HG02943 (cell line): ENCODE measurements around the gene NABP2.
"Not testable (repeated sequence)": the region's sequence is repeated elsewhere in the genome, so short reads cannot be mapped to it uniquely, and the experiment has no call there.

ENCODE experiments used
- ATAC-seq: cut with Tn5 transposase; IDR thresholded peaks from one replicate; pipeline ENCODE4 v1.9.1; 2021; ENCODE audit warnings: mild to moderate bottlenecking, low read depth, moderate library complexity; ENCODE audit not compliant: unreplicated experiment

The NABP2 gene

GRCh38 chr12:56224102-56224701 is at the start of gene NABP2:
NABP2 (plus strand) TSS chr12:56224342; CDS start chr12:56224857, 515 bp downstream.
- peak; percentile 67 for ATAC-seq

GRCh38 chr12:56178347-56178746 is 45.8 kb upstream of the NABP2 start:
- ATAC-seq, result no peak

DNA sequence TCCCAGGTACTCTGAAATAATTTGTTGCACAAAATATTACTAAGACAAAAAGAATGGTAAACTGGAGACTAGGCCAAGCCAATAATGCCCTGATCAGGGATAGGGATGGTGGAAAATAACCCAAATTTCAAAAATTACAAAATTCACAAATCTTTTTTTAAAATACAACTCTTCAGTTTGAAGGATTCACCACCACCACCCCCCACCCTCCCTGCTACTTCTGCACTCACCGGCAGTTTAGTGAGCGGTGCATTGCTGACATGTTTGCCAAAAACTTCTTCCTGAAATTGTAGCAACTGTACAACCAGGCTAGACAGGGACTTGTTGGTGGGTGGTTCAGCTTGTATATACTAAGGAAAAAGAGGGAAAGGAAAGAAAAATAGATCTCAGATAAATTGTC is 37.2 kb upstream of the NABP2 start:
- no peak for ATAC-seq

DNA sequence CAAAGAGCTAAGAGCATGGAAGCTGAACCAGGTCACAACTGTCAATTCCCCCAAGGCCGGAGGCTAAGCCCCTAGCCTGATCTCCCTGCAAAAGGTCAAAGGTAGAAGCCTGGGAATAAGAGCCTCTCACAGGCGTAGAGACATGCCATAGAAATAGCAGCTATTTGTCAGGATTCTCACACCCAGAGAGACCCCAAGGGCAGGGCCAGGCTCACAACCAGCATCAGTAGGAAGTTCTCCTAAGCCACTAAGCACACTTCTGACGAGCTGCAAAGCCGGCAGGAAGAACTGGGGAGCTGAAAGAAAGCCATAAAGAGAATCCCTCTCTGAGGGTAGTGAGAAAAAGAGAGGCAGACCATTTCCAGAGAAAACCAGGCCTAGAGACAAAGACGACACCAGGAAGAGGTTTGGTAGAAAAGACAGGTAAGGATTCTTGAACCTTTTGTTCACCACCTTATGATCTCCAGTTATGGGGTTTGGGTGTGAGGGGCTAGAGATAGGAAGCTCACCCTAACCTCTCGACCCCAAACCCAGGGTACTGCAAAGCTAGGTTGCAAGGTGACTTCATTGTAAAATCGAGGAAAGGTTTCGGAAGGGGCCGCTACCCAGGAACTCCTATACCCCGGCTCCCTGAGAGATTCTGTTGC is 35.9 kb upstream of the NABP2 start:
- ATAC-seq, result no peak

DNA sequence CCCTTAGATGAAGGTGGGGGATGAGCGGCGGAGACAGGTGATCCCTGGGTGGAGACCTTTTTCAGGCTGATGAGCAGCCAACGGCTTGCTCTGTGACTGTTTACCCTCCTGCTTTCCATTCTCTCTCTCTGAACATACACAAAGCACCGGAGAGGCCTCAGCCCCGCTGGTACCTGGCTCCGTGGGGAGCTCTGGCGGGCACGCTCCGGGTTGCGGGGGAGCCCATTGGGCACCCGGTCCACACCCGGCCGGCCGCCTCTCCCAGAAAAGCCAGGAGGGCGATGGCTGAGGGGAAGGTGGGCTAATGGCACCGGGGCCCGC is 35.4 kb upstream of the NABP2 start:
- no peak for ATAC-seq

- peak; percentile 64 for ATAC-seq
These were observed 34.8 kb upstream of the NABP2 start, which contains the start of gene SMARCC2 for GRCh38 chr12:56189099-56189917. SMARCC2 (minus strand) TSS chr12:56189483; CDS start chr12:56189461, 22 bp downstream.

- ATAC-seq, result peak; percentile 46
These were observed 34.0 kb upstream of the NABP2 start for GRCh38 chr12:56189918-56190694.

- no peak for ATAC-seq
These were observed 33.4 kb upstream of the NABP2 start for GRCh38 chr12:56190695-56191155.

DNA sequence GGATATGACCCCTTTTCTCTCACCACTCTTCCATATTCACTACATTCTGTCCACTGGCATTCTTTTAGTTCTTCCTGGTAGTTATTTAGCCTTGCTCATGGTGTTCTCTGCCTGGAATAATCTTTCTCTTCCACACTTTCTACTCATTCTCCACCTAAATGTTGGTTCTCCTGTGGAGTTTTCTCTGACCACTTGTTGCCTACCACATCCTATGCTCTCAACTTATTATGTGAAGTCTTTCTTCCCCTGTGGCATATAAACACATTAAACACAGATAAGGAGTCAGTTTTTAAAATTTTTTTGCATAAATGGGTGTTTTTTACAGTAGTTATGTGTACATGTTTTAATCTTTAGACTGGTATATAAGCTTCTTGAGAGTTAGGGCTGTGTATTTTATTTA is 31.6 kb upstream of the NABP2 start:
- ATAC-seq, result no peak

DNA sequence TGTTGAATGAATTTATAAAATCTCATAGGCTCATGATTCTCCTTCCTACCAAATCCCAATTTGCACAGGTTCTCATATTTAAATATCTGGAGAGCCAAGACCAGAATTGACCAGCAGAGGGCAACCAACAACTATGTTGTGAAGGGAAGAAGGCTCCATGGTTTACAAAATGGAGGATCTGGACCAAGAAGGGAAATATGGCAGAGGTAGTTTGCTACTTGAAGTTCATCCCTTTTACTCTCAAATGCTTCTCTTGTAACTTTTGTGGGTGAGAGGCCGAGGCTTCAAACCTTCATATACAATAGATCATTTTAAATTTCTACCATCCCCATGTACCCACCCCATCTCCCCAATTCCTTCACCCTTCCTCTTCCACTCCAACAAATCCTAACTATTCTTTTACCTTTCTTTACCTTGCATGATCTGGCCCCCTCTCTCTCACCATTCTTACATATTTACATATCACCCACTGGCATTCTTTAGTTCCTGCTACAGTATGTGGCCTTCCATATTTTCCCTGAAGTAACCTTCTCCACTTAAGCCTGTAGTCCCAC is 31.0 kb upstream of the NABP2 start:
- no peak for ATAC-seq

GRCh38 chr12:56196818-56197550 is 27.2 kb upstream of the NABP2 start:
- not testable (repeated sequence) for ATAC-seq

GRCh38 chr12:56197921-56198635 is 26.1 kb upstream of the NABP2 start:
- ATAC-seq, result no peak

GRCh38 chr12:56198836-56199235 is 25.3 kb upstream of the NABP2 start:
- ATAC-seq, result no peak

DNA sequence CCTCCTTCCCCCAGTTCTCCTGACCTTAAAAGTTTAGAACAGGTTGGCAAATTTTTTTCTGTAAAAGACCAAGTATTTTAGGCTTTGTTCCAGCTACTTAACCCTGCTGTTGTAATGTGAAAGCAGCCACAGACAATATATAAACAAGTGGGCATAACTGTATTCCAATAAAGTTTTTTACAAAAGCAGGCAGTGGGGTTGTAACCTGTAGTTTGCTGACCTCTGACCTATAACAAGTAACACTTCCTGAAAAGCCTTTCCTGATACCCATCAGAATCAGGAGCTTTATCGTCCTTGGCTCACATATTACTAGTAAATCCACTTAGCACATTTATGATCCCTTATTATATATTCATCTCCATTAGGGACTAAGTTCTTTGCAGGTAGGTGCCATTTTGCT is 21.8 kb upstream of the NABP2 start:
- no peak for ATAC-seq

- no peak for ATAC-seq
These were observed 21.3 kb upstream of the NABP2 start for GRCh38 chr12:56202838-56203237.

DNA sequence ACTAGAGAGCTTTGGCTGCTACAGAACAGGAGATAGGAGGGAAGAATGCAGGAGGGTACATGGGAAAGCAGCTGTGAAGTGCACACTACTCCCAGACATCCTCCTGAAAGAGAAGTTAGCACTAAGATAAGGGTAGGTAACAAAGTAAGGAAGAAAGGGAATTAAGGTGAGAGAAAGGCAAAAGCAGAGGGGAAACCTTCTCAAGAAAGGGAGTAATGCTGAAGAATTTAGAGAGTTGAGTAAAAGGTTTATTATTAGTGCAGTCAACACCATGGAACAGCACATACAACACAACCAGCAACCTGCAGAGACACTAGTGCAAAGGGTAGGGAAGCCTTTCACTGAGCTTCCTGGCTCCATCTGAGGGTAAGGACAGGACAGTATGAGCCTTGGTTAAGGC is 19.9 kb upstream of the NABP2 start:
- no peak for ATAC-seq

DNA sequence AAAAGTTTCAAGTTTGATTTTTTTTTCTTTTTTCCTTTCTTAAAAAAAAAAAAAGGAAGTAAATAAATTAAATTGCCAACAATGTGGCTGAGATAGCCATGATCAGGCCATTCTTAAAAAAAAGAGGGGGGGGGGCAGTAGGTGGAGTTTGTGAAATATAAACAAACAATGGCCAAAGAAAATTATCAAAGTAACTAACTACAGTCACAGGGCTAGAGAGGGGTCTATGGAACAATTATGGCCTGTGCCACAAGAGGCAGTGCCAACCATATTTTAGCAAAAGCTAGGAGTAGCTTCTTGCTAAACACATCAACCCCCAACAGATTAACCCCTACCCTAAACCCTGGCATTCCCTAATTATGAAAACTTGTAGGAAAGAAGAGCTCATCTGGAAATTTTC is 18.7 kb upstream of the NABP2 start:
- ATAC-seq, result no peak

GRCh38 chr12:56206452-56207166 is 17.5 kb upstream of the NABP2 start:
- ATAC-seq, result no peak

DNA sequence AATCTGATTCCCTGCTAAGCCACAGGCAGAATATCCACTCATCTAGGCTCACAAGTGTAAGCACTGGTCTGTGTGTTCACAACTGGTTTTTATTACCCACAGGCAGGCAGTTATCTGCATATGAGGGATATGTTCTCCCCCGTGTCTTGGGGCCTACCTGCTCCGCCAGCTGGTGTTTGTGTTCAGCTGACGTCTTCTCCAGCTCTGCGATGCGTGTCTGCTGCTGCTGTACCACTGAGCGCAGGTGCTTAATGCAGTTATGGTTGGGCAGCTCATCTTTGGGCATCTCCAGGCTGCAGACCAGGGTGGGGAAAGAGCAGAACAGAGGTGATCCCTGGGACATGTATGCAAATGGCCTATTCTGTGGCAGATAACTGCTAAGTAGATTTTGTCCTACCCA is 16.1 kb upstream of the NABP2 start:
- ATAC-seq, result no peak
